Panc1 (cell line): ENCODE results near the gene RGS14. TPM values are rescaled to one million over a fixed set of nuclear protein-coding genes. Genes with fewer than 3 reads are reported as not detected.
A peak's percentile ranks its signal among the peaks of the same experiment; 100 is the strongest.

ENCODE experiments used
- ATAC-seq: fragments of 200-7000 bp; cut with Tn5 transposase; 2 replicates; pipeline ENCODE4 v1.9.1; 2020; ENCODE audit warnings: mild to moderate bottlenecking, moderate library complexity
- BruUV-seq: library from RNA; stranded (reverse); fragments of 400-500 nt; replicated peaks from 2 replicates; lab custom pipeline; 2021; lab: Mats Ljungman, UMichigan
- CTCF ChIA-PET: fragments of 300-600 bp; sonication (Branson Sonifier 250); formaldehyde crosslinking; loops from one replicate; lab custom pipeline; 2022; ENCODE audit warnings: antibody characterized with exemption; lab: Charles Lee
- POLR2A ChIA-PET: fragments of 300-600 bp; sonication (Branson Sonifier 250); formaldehyde crosslinking; loops from one replicate; lab custom pipeline; 2022; ENCODE audit warnings: antibody characterized with exemption; lab: Charles Lee
- DNase-seq: peaks from one replicate; pipeline ENCODE4 v3.0.0-alpha.2; 2010; ENCODE audit warnings: low read depth, low spot score
- H3K27ac ChIP-seq: 2 replicates; pipeline ENCODE4 v1.5.1; 2011; ENCODE audit warnings: mild to moderate bottlenecking, low read length, inconsistent platforms
- H3K27me3 ChIP-seq: fragments of 200-500 bp; sonication (Bioruptor generic); 2 replicates; pipeline ENCODE4 v1.6.0; 2014; ENCODE audit warnings: low read length, inconsistent platforms; ENCODE audit not compliant: control insufficient read depth, insufficient read depth
- H3K36me3 ChIP-seq: fragments of 200-500 bp; sonication (Bioruptor generic); 2 replicates; pipeline ENCODE4 v1.5.1; 2014; ENCODE audit warnings: inconsistent platforms, mild to moderate bottlenecking, low read length, moderate library complexity; ENCODE audit not compliant: control insufficient read depth, insufficient read depth
- H3K4me1 ChIP-seq: 2 replicates; pipeline ENCODE4 v1.5.1; 2011; ENCODE audit warnings: inconsistent platforms, mild to moderate bottlenecking, low read length, moderate library complexity; ENCODE audit not compliant: control insufficient read depth, insufficient read depth
- H3K4me3 ChIP-seq, 2 experiments: 2 replicates each; pipeline ENCODE4 v1.5.1; 2011 to 2012; ENCODE audit warnings: low read depth in 2 of 2, low read length in 2 of 2, mild to moderate bottlenecking in 2 of 2, inconsistent platforms in 1 of 2, moderate library complexity in 1 of 2
- H3K9me3 ChIP-seq: fragments of 200-500 bp; sonication (Bioruptor generic); 2 replicates; pipeline ENCODE4 v1.5.1; 2014; ENCODE audit warnings: low read depth, mild to moderate bottlenecking, inconsistent platforms, low read length, moderate library complexity; ENCODE audit not compliant: control insufficient read depth, insufficient read depth
- CTCF ChIP-seq: fragments of 450-650 bp; IDR thresholded peaks from 2 replicates; pipeline ENCODE4 v1.5.1; 2017; ENCODE audit warnings: mild to moderate bottlenecking
- POLR2AphosphoS5 ChIP-seq: IDR thresholded peaks from 2 replicates; pipeline ENCODE4 v1.6.1; 2012; ENCODE audit warnings: mild to moderate bottlenecking, low read depth, low read length, moderate library complexity
- REST ChIP-seq, 2 experiments: IDR thresholded peaks; 2 replicates each; pipeline ENCODE4 v1.6.1; 2011 to 2012; ENCODE audit warnings: low read depth in 2 of 2, control low read depth in 1 of 2, low read length in 1 of 2, mild to moderate bottlenecking in 1 of 2, moderate library complexity in 1 of 2; ENCODE audit not compliant: insufficient read depth in 1 of 2
- SIN3A ChIP-seq: IDR thresholded peaks from 2 replicates; pipeline ENCODE4 v1.6.1; 2012; ENCODE audit warnings: low read depth, mild to moderate bottlenecking, low read length, moderate library complexity, borderline replicate concordance; ENCODE audit not compliant: insufficient read depth
- TCF7L2 ChIP-seq: IDR thresholded peaks from 2 replicates; pipeline ENCODE4 v1.6.1; 2011; ENCODE audit warnings: mild to moderate bottlenecking, low read depth, low read length, inconsistent platforms
- in situ Hi-C: cut with HindIII; loops from 2 replicates; pipeline ENCODE4 v1.10.0; 2016; ENCODE audit warnings: low sequenced_read_pairs, low pct_unique_long_range_greater_than_20kb
- intact Hi-C: fragments of 100-400 bp; cut with micrococcal nuclease; formaldehyde crosslinking; loops from one replicate; pipeline ENCODE4 v1.10.0; 2022; ENCODE audit not compliant: unreplicated experiment
- total RNA-seq: library from RNA; stranded (reverse); gene quantifications from one replicate; pipeline ENCODE4 v1.2.1, GENCODE V29; 2021; ENCODE audit not compliant: unreplicated experiment

RGS14 gene
- total RNA-seq, 1 experiment from 2014 or later: 13.5 TPM

- no TSS peak for BruUV-seq
- ATAC-seq (peak; percentile 79), DNase-seq (no peak)
- Histone ChIP-seq H3K27ac (peak overlapping the region; percentile 72), H3K4me1 (peaks cover 10% of the 10 kb centered on the region), H3K27me3 (no peaks in the 10 kb centered on the region), H3K36me3 (no peaks in the 10 kb centered on the region), H3K4me3 (peak overlapping the region; percentile 60 to 86), H3K9me3 (no peaks in the 10 kb centered on the region)
- intact Hi-C loops (loop anchor here (2.0 kb wide), 1 partner anchor 54 kb away; no protein-coding TSS in a partner anchor), in situ Hi-C loops (no loop called here)
- TF ChIP-seq CTCF (peak; percentile 19), REST (IDR thresholded peaks at IDR 0.05; ENCODE audit: insufficient read depth in 1 of 2, low read depth in 2 of 2, low read length in 1 of 2) (no peak), POLR2AphosphoS5 (no peak)
- ChIA-PET POLR2A (interaction anchor here (0.6 to 0.8 kb wide), 3 partner anchors 70 to 143 kb away, joined by 3 to 8 read pairs (median 7); no protein-coding TSS in a partner anchor), CTCF (interaction anchor here (0.6 to 4.3 kb wide), 12 partner anchors 10 to 289 kb away, joined by 3 to 34 read pairs (median 4); partner anchors contain the start of gene GRK6)
Observed at GRCh38 chr5:177402271-177403043, 44.7 kb downstream of the RGS14 start.

GRCh38 chr5:177403102-177403791 is 45.5 kb downstream of the RGS14 start:
- Histone ChIP-seq H3K4me1 (peaks cover 10% of the 10 kb centered on the region), H3K9me3 (no peaks in the 10 kb centered on the region), H3K27ac (peak overlapping the region; percentile 72), H3K36me3 (no peaks in the 10 kb centered on the region), H3K4me3 (peak overlapping the region; percentile 60 to 86), H3K27me3 (no peaks in the 10 kb centered on the region)
- intact Hi-C loops (loop anchor here (2.0 kb wide), 1 partner anchor 54 kb away; no protein-coding TSS in a partner anchor), in situ Hi-C loops (no loop called here)
- ChIA-PET CTCF (interaction anchor here (0.6 to 4.3 kb wide), 13 partner anchors 13 to 289 kb away, joined by 3 to 34 read pairs (median 4); partner anchors contain the start of gene GRK6), POLR2A (interaction anchor here (0.7 to 1.0 kb wide), 4 partner anchors 27 to 85 kb away, joined by 3 to 8 read pairs (median 5); no protein-coding TSS in a partner anchor)
- no peak for DNase-seq
- ATAC-seq: peak; percentile 63
- no peak for TF ChIP-seq TCF7L2
- 0 out of 2 replicates have a peak, but pooled peaks have one; percentile 2 for TF ChIP-seq SIN3A
- BruUV-seq: no TSS peak
